Activated T-helper 2 cell treated with anti-CD3 and anti-CD28 coated beads, Interferon-gamma antibody, Interleukin-2, Interleukin-4, amounts not matched to agents 10 μg/mL and 5 μg/mL and 100 μg/mL, durations not matched to agents 14 hours and 24 hours and 36 hours (primary cell): Measurements from ENCODE around the gene UGT1A10. TPM values are rescaled to one million over a fixed set of nuclear protein-coding genes. Genes with fewer than 3 reads are reported as not detected.
"Not testable (repeated sequence)": the region's sequence is repeated elsewhere in the genome, so short reads cannot be mapped to it uniquely, and the experiment has no call there.

ENCODE experiments used
- DNase-seq: peaks from one replicate; pipeline ENCODE4 v3.0.0; 2021; ENCODE audit warnings: low spot score
- H3K27ac Mint-ChIP-seq: one replicate; pipeline ENCODE4 v1.8.0; 2021; ENCODE audit warnings: mixed read lengths
- H3K27me3 Mint-ChIP-seq: one replicate; pipeline ENCODE4 v1.8.0; 2021; ENCODE audit warnings: low read depth, mixed read lengths
- H3K36me3 Mint-ChIP-seq: one replicate; pipeline ENCODE4 v1.8.0; 2021; ENCODE audit warnings: low read depth, mixed read lengths
- H3K4me1 Mint-ChIP-seq: one replicate; pipeline ENCODE4 v1.8.0; 2021; ENCODE audit warnings: low read depth, mixed read lengths
- H3K4me3 Mint-ChIP-seq: one replicate; pipeline ENCODE4 v1.8.0; 2021; ENCODE audit warnings: low read depth, mild to moderate bottlenecking, moderate library complexity, mixed read lengths
- H3K9me3 Mint-ChIP-seq: one replicate; pipeline ENCODE4 v1.8.0; 2021; ENCODE audit warnings: mixed read lengths
- intact Hi-C: fragments of 100-400 bp; cut with micrococcal nuclease; formaldehyde crosslinking; loops from one replicate; pipeline ENCODE4 v1.15.1; 2023
- total RNA-seq: library from RNA; stranded (reverse); gene quantifications from 2 replicates; pipeline ENCODE4 v1.2.3, GENCODE V29; 2022

UGT1A10 gene
- total RNA-seq, 1 donor from 2014 or later = not detected

DNA sequence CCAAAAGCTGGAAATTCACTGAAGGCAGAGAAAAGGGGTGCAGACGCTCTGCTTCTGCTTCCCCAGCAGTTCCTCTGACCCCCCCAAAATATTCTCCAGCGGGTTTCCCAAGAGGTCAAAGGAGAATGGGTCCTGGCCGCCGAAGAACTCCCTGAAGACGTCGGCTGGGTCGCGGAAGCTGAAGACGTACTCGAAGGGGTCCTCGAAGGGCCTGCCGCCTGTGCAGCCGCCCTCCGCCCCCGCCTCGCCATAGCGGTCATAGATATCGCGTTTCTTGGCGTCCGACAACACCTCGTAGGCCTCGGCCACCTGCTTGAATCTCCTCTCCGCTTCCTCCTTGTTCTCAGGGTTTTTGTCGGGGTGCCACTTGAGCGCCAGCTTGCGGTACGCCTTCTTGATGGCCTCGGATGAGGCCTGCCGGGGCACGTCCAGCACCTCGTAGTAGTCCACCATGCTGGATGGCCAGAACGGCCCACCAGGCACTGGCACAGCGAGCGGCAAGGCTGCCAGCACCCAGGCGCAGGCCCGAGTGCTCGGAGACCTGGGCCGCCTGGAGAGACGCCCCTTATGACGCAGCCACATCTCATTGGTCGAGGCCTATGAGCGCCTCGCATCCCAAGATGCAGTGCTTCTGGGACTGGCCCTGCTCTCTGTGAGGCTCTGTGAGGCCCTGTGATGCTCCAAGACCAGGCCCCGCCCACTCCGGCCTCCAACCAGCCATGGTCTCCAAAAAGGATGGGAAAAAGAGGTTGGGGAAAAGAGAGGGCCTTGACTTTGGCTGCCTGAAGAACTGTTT is 107.4 kb downstream of the UGT1A10 start:
- Mint-ChIP-seq H3K36me3 (no peaks in the 10 kb centered on the region), H3K4me3 (no peak overlapping the region), H3K9me3 (no peaks in the 10 kb centered on the region), H3K27ac (no peak overlapping the region), H3K4me1 (no peaks in the 10 kb centered on the region), H3K27me3 (peaks cover 6% of the 10 kb centered on the region)
- intact Hi-C loops = no loop called here
- DNase-seq = no peak

DNA sequence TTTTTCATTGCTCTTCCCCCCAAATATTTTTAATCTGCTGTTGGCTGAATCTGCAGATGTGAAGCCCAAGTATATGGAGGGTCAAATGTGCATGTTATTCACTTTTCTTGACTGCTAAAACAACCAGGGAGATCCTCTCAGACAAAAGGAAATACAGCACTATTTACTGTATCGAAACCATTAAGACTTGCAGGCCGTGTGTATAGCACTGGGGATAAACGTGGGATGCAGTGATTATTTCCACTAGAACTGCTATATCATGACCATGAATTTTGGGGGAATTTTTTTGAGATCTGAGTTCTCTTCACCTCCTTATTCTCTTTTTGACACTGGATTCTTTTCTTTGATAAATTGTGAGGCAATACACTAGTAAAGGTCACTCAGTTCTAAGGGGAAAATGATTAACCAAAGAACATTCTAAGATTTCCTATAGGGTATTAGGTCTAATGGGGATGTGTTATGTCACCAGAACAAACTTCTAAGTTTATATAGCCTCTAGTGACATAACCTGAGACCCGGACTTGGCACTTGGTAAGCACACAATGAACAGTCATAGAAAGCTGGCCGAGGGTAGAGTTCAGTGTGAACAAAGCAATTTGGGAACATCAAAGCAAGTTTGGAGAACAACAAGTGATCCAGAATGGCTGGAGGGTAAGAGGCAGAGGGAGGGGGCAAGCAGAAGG is 109.0 kb downstream of the UGT1A10 start:
- DNase-seq = no peak
- no peaks in the 10 kb centered on the region for H3K36me3 Mint-ChIP-seq
- H3K9me3 Mint-ChIP-seq = peaks cover 8% of the 10 kb centered on the region
- H3K4me1 Mint-ChIP-seq = no peaks in the 10 kb centered on the region
- intact Hi-C loops = no loop called here
- H3K27me3 Mint-ChIP-seq = peaks cover 6% of the 10 kb centered on the region
- no peak overlapping the region for H3K27ac Mint-ChIP-seq
- no peak overlapping the region for H3K4me3 Mint-ChIP-seq

DNA sequence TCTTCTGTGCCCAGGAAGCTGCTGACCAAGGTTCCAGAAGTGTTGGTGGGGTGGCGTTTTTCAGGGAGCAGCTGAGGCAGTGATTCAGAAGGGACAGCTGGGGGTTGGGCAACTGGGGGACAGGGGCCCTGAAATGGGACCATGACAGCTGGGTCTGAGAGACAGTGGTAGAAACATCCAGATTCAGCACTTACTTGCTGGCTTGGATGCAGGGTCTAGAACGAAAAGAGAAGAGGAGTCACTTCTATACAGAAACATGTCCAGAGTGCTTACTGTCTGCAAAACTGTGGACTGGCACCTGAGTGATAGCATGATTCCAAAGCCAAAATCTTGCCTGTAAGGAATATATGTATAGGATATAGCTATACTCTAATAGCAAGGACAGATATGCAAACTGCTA is 109.6 kb downstream of the UGT1A10 start:
- peaks cover 10% of the 10 kb centered on the region for H3K9me3 Mint-ChIP-seq
- H3K27me3 Mint-ChIP-seq, intact Hi-C loops, H3K4me3 Mint-ChIP-seq, H3K4me1 Mint-ChIP-seq, DNase-seq, H3K36me3 Mint-ChIP-seq, H3K27ac Mint-ChIP-seq: not testable (repeated sequence)

DNA sequence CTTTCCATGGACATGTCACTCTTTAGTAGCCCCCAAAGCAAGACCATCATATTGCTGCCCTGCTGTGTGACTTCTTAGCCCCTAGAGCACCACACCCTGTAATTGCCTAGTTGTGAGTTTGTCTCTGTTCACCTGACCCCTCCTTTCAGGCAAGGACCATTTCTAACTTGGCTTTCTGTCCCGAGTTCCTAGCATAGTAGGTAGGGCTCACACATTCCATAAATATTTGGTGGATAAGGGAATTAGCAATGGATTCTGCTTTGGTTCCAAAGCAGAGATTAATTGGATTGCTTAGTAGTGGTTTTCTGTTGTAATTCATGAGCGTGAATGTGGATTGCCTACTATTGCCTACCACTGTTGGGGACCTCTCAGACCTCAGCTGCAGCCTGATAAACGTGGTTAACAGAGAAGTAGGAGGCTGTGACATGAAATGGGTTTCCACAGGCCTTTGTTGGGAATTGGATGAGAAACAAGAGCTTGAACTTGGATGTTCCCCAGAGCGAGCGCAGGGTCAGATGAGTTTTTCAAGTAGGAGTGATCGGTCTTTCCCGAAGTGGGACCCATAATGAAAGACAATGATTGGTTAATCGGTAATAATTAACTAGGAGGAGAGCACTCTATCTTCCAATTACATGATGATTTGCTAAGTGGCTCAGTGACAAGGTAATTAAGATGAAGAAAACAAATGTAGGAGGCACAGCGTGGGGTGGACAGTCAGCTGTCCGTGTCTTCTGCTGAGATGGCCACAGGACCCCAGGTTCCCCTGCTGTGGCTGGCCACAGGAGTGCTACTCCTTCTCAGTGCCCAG is 110.4 kb downstream of the UGT1A10 start:
- H3K36me3 Mint-ChIP-seq = no peaks in the 10 kb centered on the region
- peaks cover 18% of the 10 kb centered on the region for H3K9me3 Mint-ChIP-seq
- no peak overlapping the region for H3K4me3 Mint-ChIP-seq
- DNase-seq = no peak
- no peak overlapping the region for H3K27ac Mint-ChIP-seq
- intact Hi-C loops = no loop called here
- no peaks in the 10 kb centered on the region for H3K4me1 Mint-ChIP-seq
- H3K27me3 Mint-ChIP-seq = peaks cover 6% of the 10 kb centered on the region

DNA sequence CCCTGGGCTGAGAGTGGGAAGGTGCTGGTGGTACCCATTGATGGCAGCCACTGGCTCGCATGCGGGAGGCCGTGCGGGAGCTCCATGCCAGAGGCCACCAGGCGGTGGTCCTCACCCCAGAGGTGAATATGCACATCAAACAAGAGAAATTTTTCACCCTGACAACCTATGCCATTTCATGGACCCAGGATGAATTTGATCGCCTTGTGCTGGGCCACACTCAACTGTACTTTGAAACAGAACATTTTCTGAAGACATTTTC is 111.0 kb downstream of the UGT1A10 start:
- Mint-ChIP-seq H3K9me3 (peaks cover 21% of the 10 kb centered on the region), H3K27ac (no peak overlapping the region), H3K4me1 (no peaks in the 10 kb centered on the region), H3K4me3 (no peak overlapping the region), H3K36me3 (no peaks in the 10 kb centered on the region), H3K27me3 (peaks cover 6% of the 10 kb centered on the region)
- DNase-seq = no peak
- intact Hi-C loops = no loop called here

DNA sequence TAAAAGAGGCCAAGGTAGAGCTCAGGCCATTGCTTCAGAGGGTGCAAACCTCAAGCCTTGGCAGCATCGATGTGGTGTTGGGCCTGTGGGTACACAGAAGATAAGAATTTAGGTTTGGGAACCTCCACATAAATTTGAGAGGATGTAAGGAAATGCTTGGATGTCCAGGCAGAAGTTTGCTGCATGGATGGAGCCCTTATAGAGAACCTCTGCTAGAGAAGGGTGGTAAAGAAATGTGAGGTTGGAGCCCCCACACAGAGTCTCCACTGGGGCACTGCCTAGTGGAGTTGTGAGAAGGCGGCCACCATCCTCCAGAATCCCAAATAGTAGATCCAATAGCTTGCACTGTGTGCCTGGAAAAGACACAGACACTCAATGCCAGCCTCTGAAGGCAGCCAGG is 114.4 kb downstream of the UGT1A10 start:
- H3K36me3 Mint-ChIP-seq, H3K27me3 Mint-ChIP-seq, H3K27ac Mint-ChIP-seq, H3K4me3 Mint-ChIP-seq, intact Hi-C loops, H3K4me1 Mint-ChIP-seq, DNase-seq: not testable (repeated sequence)
- H3K9me3 Mint-ChIP-seq = peaks cover 21% of the 10 kb centered on the region

DNA sequence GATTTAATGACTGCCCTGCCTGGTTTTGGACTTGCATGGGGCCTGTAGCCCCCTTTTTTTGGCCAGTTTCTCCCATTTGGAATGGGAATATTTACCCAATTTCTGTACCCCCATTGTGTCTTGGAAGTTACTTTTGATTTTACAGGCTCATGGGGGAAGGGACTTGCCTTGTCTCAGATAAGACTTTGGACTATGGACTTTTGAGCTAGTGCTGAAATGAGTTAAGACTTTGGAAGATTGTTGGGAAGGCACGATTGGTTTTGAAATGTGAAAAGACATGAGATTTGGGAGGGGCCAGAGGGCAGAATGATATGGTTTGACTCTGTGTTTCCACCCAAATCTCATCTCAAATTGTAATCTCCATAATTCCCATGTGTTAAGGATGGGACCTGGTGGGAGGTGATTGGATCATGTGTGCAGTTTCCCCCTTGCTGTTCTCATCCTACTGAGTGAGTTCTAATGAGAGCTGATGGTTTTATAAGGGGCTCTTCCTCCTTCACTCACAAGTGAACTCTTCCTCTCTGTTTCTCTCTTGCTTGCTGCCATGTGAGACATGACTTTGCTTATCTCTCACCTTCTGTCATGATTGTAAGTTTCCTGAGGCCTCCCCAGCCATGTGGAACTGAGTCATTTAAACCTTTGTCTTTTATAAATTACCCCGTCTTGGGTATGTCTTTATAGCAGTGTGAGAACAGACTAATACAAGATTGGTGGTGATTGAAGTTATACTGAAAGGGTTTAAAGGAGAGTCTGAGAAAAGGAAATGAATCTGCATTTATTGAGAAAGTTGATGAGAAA is 115.2 kb downstream of the UGT1A10 start:
- H3K27me3 Mint-ChIP-seq, H3K4me3 Mint-ChIP-seq, DNase-seq, H3K36me3 Mint-ChIP-seq, intact Hi-C loops, H3K4me1 Mint-ChIP-seq, H3K27ac Mint-ChIP-seq: not testable (repeated sequence)
- peaks cover 21% of the 10 kb centered on the region for H3K9me3 Mint-ChIP-seq

DNA sequence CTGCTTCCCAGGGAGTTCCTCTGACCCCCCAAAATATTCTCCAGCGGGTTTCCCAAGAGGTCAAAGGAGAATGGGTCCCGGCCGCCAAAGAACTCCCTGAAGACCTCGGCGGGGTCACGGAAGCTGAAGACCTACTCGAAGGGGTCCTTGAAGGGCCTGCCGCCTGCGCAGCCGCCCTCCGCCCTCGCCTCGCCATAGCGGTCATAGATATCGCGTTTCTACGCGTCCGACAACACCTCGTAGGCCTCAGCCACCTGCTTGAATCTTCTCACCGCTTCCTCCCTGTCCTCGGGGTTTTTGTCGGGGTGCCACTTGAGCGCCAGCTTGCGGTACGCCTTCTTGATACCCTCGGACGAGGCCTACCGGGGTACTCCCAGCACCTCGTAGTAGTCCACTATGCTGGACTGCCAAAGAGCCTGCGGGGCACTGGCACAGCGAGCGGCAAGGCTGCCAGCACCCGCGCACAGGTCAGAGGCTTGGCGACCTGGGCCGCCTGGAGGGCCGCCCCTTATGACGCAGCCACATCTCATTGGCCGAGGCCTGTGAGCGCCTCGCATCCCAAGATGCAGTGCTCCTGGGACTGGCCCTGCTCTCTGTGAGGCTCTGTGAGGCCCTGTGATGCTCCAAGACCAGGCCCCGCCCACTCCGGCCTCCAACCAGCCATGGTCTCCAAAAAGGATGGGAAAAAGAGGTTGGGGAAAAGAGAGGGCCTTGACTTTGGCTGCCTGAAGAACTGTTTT is 118.8 kb downstream of the UGT1A10 start:
- Mint-ChIP-seq H3K36me3 (no peaks in the 10 kb centered on the region), H3K27ac (no peak overlapping the region), H3K9me3 (peaks cover 15% of the 10 kb centered on the region), H3K4me3 (no peak overlapping the region), H3K4me1 (no peaks in the 10 kb centered on the region), H3K27me3 (no peaks in the 10 kb centered on the region)
- intact Hi-C loops = no loop called here
- no peak for DNase-seq

DNA sequence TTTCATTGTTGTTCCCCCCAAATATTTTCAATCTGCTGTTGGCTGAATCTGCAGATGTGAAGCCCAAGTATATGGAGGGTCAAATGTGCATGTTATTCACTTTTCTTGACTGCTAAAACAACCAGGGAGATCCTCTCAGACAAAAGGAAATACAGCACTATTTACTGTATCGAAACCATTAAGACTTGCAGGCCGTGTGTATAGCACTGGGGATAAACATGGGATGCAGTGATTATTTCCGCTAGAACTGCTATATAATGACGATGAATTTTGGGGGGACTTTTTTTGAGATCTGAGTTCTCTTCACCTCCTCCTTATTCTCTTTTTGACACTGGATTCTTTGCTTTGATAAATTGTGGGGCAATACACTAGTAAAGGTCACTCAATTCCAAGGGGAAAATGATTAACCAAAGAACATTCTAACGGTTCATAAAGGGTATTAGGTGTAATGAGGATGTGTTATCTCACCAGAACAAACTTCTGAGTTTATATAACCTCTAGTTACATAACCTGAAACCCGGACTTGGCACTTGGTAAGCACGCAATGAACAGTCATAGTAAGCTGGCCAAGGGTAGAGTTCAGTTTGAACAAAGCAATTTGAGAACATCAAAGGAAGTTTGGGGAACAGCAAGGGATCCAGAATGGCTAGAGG is 120.3 kb downstream of the UGT1A10 start:
- Mint-ChIP-seq H3K27me3 (no peaks in the 10 kb centered on the region), H3K36me3 (no peaks in the 10 kb centered on the region), H3K9me3 (peaks cover 5% of the 10 kb centered on the region), H3K27ac (no peak overlapping the region), H3K4me1 (no peaks in the 10 kb centered on the region), H3K4me3 (no peak overlapping the region)
- intact Hi-C loops = no loop called here
- DNase-seq = no peak

DNA sequence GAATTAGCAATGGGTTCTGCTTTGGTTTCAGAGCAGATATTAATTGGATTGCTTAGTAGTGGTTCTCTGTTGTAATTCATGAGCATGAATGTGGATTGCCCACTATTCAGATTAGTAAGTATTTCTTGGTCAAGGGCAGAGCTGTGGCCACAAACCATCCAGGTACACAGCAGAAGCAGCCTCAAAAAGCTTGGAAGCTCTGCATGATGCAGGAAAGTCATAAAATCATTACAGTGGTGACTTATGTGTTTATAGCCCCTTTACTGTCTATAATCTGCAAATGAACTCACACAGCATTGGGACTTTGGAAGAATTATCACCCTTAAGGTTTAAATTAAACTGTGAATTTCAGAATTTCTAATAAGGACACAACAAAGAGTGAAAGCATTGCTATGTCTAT is 121.9 kb downstream of the UGT1A10 start:
- no peak for DNase-seq
- intact Hi-C loops = no loop called here

DNA sequence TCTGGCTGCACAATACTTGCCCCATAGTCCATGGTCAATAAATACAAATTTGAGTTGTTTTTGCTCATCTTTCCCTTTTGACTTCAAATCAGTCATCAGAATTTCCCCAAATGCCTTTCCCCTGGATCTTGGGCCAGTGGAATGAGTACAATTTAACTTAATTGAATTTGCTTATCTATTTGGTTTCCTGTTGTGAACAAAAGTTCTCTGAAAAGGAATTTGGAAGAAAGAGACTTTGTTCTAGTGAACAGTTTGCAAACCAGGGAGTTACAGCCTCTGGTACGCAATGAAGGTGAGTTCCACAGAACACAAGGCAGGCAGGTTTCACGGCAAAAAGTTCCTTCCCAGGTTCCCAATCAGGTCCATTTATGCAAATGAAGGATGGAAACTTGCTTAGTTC is 122.6 kb downstream of the UGT1A10 start:
- peaks cover 4% of the 10 kb centered on the region for H3K27me3 Mint-ChIP-seq
- H3K4me1 Mint-ChIP-seq = no peaks in the 10 kb centered on the region
- H3K27ac Mint-ChIP-seq = no peak overlapping the region
- no peak overlapping the region for H3K4me3 Mint-ChIP-seq
- DNase-seq = no peak
- no peaks in the 10 kb centered on the region for H3K9me3 Mint-ChIP-seq
- no peaks in the 10 kb centered on the region for H3K36me3 Mint-ChIP-seq
- intact Hi-C loops = no loop called here

More for the DNA sequence above, 121.9 kb downstream of the UGT1A10 start:
- no peaks in the 10 kb centered on the region for H3K27me3 Mint-ChIP-seq
- no peaks in the 10 kb centered on the region for H3K9me3 Mint-ChIP-seq
- no peak overlapping the region for H3K4me3 Mint-ChIP-seq
- H3K4me1 Mint-ChIP-seq = no peaks in the 10 kb centered on the region
- H3K27ac Mint-ChIP-seq = no peak overlapping the region
- no peaks in the 10 kb centered on the region for H3K36me3 Mint-ChIP-seq

DNA sequence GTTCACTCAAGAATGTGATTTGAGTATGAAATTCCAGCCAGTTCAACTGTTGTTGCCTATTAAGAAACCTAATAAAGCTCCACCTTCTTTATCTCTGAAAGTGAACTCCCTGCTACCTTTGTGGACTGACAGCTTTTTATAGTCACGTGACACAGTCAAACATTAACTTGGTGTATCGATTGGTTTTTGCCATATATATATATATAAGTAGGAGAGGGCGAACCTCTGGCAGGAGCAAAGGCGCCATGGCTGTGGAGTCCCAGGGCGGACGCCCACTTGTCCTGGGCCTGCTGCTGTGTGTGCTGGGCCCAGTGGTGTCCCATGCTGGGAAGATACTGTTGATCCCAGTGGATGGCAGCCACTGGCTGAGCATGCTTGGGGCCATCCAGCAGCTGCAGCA is 123.8 kb downstream of the UGT1A10 start, which contains the start of gene UGT1A1:
Gene UGT1A1, plus strand, starts transcription at position 228 of the 400 bp plus-strand sequence. Its CDS starts 18 bp downstream, at position 246.
- H3K27ac Mint-ChIP-seq = no peak within 1 kb of the TSS
- no peak within 1 kb of the TSS for H3K4me3 Mint-ChIP-seq
- no peaks in the 10 kb centered on the region for H3K36me3 Mint-ChIP-seq
- no peaks in the 10 kb centered on the region for H3K9me3 Mint-ChIP-seq
- intact Hi-C loops = no loop called here
- peaks cover 6% of the 10 kb centered on the region for H3K27me3 Mint-ChIP-seq
- no peak for DNase-seq
- peaks cover 3% of the 10 kb centered on the region for H3K4me1 Mint-ChIP-seq
